Measurements from ENCODE around the gene SLC47A1.
"Not testable (repeated sequence)": the region's sequence is repeated elsewhere in the genome, so short reads cannot be mapped to it uniquely, and the experiment has no call there.

- TF ChIP-seq MAZ (IDR thresholded peaks at IDR 0.05; ENCODE audit: borderline replicate concordance, low read depth, low read length); CTCF (conservative IDR thresholded peaks at IDR 0.05; ENCODE audit: low read depth, low read length); MAFK (IDR thresholded peaks at IDR 0.05; ENCODE audit: low read depth, low read length); NFE2L2 (IDR thresholded peaks at IDR 0.05; ENCODE audit: low read depth, low read length); CEBPB (IDR thresholded peaks at IDR 0.05; ENCODE audit: low read depth, low read length); USF2 (IDR thresholded peaks at IDR 0.05; ENCODE audit: low read depth, low read length); RFX5 (IDR thresholded peaks at IDR 0.05; ENCODE audit: low read depth, low read length); POLR2A (IDR thresholded peaks at IDR 0.05; ENCODE audit: low read depth, low read length); CHD1 (IDR thresholded peaks at IDR 0.05; ENCODE audit: low read depth, low read length); SMC3 (IDR thresholded peaks at IDR 0.05; ENCODE audit: low read depth, low read length): not testable (repeated sequence)
Observed at GRCh38 chr17:19582152-19582551, 48.5 kb downstream of the SLC47A1 start.

All from IMR-90 (cell line).